ENCODE measurements around the gene RSF1.

Gene RSF1

GRCh38 chr11:77695417-77695816 is 125.1 kb downstream of the RSF1 start:
- in situ Hi-C loops (cut with MboI; ENCODE audit: low sequenced_read_pairs) = no loop called here

GRCh38 chr11:77690649-77691048 is 129.9 kb downstream of the RSF1 start:
- in situ Hi-C loops (cut with MboI; ENCODE audit: low sequenced_read_pairs) = no loop called here

DNA sequence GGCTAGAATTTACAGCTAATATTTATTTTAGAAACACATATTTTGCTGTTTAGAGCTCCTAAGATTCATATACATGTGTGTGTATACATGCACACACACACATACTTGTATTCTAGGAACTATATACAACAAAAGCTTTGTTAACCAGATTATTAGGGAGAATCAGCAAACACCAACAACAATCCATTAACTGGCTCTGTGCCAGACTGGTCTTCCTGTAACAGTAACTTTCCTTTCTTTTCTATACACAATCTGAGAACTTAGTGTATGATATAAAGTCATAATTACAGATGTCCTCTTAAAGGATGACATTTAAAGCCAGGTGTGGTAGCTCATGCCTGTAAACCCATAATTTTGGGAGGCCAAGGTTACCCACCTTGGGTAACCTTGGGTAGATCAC is 133.4 kb downstream of the RSF1 start:
- in situ Hi-C loops (cut with MboI; ENCODE audit: low sequenced_read_pairs) = no loop called here

- in situ Hi-C loops (cut with MboI; ENCODE audit: low sequenced_read_pairs) = no loop called here
Measured at GRCh38 chr11:77677138-77677537, 143.4 kb downstream of the RSF1 start.

- in situ Hi-C loops (cut with MboI; ENCODE audit: low sequenced_read_pairs) = no loop called here
Measured at GRCh38 chr11:77672264-77672663, 148.3 kb downstream of the RSF1 start.

DNA sequence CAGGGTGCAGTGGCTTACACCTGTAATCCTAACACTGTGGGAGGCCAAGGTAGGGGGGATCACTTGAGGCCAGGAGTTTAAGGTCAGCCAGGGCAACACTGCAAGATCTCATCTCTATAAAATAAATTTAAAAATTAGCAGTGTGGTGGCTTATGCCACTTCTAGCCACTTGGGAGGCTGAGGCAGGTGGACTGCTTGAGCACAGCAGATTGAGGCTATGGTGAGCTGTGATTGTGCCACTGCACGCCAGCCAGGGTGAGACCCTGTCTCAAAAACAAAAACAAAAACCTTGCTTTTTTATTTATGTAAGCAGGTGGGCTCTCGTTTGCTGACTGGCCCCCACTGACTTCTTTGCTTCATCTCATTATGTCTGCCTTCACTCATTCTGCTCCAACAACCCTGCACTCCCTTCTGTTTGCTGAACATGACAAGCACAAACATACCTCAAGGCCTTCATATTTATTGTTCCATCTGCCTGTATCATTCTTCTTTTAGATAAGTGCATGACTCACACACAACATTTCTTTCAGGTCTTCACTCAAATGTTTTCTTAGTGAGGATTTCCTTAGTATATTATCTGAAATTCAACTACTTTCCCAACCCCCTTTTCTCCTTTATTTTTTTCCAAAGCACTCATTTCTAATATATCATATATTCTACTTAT is 150.5 kb downstream of the RSF1 start:
- in situ Hi-C loops (cut with MboI; ENCODE audit: low sequenced_read_pairs) = no loop called here

GRCh38 chr11:77668760-77669159 is 151.8 kb downstream of the RSF1 start:
- in situ Hi-C loops (cut with MboI; ENCODE audit: low sequenced_read_pairs) = no loop called here

DNA sequence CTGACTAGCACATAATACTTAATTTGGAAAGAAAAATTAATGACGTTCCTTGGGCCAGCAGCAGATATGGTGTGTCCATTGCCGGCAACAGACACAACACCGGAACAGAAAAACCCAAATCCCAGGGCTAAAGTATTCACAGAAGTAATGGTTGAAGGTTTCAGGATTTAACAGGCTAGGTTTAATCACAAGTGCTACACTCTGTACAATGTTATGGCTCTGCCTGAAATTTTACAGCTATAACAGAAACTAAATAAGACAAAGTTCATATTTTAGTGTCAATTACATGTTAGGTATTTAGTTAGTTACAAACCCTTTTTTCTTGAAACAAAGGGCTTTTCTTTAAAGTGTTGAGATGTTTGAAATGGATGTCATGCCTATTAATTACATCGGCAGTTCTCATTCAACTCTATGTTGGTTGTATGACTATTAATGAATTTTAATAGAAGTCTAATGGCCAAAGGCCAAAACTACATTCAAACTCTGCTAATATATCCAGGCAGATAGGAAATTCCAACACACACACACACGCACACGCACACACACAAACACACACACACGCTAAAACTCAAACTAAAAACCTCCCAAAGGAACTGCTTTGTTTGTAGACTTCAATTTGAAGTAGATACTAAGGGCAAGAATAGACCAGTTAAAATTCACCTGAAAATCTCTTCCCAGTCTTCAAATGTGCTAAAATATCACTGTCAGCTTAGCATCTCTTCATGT is 155.1 kb downstream of the RSF1 start:
- in situ Hi-C loops (cut with MboI; ENCODE audit: low sequenced_read_pairs) = no loop called here

- in situ Hi-C loops (cut with MboI; ENCODE audit: low sequenced_read_pairs) = no loop called here
Measured at GRCh38 chr11:77661670-77662069, 158.9 kb downstream of the RSF1 start.

DNA sequence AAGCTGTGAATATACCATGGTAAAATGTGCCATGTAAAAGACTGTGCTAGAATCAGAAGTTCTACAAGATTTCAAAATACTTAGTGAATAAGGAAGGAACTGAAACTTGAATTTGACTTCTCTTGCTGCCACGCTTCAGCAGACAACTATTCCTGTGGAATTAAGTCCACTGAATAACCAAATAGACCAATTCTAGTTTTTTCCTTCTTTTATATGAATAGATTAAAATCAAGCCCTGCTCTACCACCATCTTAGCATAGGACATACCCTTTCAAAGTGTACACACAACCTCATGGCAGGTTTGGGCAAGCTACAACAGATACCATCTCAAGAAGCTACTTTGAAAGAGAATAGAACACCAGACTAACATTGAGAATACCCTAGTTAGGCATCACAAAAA is 159.6 kb downstream of the RSF1 start:
- in situ Hi-C loops (cut with MboI; ENCODE audit: low sequenced_read_pairs) = no loop called here

DNA sequence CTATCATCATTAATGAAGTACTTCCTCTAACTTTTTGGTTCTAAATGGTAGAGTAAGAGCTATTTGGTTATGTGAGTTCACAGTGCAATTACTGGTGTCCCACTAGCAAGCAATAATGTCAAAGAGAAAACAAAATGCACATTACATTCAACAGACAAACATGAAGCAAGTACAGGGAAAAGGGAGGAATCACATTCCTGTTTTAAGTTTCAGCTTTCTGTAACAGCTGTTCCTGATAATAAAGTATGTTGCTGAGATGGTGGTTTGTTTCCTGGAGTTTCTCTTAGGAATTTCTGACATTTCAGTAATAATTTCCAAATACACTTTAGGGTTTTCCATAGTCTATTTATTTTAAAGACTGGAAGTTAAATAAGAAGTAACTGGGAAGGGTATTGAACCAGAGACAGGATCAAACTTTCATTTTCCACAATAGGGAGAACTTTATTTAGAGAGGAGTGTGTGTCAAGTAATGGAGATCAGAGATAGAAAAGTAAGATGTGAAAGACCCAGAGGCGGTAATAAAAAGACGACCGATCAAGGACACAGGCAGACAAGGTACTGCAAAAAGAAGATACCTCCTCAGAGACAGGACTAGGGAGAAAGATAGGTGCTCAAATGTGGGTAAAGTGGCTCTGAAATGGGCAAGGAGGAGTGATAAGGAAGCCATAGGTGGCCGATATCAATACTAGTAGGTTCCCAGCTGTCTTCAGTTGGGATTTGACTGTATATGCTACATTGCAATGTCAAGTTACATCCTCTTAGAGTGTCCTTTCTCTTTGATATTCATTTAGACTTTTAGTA is 162.1 kb downstream of the RSF1 start:
- in situ Hi-C loops (cut with MboI; ENCODE audit: low sequenced_read_pairs) = no loop called here

DNA sequence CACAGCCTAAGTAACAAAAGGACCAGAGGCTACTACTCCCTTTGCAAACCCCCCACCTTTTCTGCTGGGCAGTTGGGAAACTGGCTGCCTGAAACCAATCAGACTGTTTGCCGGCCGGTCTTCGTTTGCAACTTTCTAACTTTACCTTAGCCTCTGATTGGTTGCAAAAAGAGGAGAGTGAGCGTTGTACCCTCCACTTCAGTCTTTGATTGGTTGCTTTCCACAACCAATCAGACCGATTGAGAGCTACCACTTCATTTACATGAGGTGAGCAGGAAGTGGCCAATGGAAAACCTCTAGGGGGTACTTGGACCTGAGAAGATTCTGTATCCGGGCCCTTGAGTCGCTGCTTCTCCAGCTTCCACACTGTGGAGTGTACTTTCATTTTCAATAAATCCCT is 164.2 kb downstream of the RSF1 start:
- in situ Hi-C loops (cut with MboI; ENCODE audit: low sequenced_read_pairs) = no loop called here

GRCh38 chr11:77654770-77655434 is 165.6 kb downstream of the RSF1 start:
- in situ Hi-C loops (cut with MboI; ENCODE audit: low sequenced_read_pairs) = no loop called here

DNA sequence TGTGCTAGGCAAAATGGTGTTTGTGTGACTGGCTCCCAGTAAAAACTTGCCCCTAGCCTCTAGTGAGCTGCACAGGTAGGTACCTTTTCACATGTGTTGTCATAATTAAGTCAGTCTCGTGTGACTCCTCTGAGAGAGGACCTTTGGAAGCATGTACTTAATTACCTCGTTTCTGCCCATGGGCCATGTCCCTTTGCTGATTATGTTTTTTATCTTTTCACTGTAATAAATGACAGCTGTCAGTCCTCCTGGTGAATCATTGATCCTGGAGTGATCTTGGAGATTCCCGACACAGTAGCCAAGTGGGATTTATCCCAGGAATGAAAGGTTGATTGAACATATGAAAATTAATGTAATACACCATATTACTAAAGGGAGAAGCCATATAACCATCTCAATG is 170.4 kb downstream of the RSF1 start:
- in situ Hi-C loops (cut with MboI; ENCODE audit: low sequenced_read_pairs) = no loop called here

DNA sequence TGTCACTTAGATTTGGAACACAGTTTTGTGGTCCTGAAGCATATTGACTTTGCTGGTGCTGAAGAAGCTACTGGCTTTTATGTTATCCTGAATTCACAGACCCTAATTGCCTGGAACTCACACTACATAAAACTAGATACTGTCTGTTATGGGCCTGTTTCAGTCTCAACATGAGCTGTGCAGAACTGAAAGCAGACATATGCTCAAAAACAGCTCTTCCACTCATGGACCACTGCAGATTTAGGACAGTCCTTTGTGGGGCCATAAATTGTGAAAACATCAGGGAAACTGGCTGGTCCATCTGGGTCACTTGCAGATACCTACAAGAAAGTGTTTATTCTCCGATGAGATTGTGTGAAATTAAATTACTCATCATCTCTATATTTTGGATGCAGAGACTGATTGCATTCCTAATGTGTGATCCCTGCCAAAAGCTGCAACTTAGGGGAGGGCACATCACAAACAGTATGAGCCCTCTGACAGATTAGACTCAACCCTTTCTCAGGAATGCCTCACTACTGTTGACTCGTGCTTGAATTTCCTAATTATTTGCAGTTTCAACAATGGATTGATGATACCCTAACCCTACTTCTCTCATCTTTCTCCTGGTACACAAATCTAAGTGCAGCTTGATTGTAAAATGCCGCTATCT is 172.7 kb downstream of the RSF1 start:
- in situ Hi-C loops (cut with MboI; ENCODE audit: low sequenced_read_pairs) = no loop called here

GRCh38 chr11:77644887-77645286 is 175.6 kb downstream of the RSF1 start:
- in situ Hi-C loops (cut with MboI; ENCODE audit: low sequenced_read_pairs) = no loop called here

DNA sequence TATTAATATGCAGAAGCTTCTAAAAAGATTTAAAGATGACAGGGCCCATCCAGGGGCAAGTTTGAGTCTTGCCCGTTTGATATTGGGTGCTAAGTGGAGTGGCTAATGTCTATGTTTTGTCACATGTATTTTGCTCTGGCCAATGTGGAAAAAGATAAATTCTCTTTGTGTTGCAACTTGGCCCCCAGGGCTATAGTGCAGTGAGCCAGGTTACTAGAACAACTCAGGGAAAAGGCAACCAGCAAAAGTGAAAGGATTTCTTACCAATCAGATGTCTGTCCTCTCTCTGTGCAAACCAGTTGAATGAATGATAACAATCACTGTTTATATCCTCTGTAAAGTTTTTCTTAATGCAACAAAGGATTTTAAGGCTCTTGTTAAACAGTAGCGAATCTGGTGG is 178.3 kb downstream of the RSF1 start:
- in situ Hi-C loops (cut with MboI; ENCODE audit: low sequenced_read_pairs) = no loop called here

- in situ Hi-C loops (cut with MboI; ENCODE audit: low sequenced_read_pairs) = no loop called here
Measured at GRCh38 chr11:77637345-77638165, 183.0 kb downstream of the RSF1 start, which contains the start of gene CLNS1A. Gene CLNS1A, minus strand, starts transcription at chr11:77637794. Its CDS starts 80 bp downstream, at chr11:77637714.

DNA sequence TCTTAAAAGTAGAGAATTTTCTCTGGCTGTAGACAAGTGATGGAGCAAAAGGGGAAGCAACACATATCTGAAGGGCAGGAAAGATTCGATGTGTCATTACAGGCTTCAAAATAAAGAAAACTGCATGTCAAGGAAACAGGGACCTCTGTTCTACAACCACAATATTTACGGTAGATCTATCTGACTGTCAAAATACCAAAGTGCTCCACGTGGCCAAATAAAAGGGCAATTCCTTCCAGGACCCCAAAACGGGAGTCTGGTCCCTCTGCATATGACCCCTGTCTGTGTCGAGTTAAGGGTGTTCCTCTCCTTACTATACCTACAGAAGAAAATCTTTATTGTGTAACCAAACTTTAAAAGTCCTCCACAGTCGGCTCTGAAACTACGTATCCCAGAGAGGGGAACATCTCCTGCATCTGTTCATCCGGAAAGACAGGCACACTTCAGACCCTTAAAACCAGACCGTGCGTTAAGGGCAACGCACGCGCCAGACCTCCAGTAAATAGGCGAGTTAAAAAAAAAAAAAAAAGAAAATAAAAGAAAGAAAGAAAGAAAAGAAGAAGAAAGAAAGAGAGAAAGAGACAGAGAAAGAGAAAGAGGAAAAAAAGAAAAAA is 183.7 kb downstream of the RSF1 start:
- in situ Hi-C loops (cut with MboI; ENCODE audit: low sequenced_read_pairs) = no loop called here
